Measurements from ENCODE around the gene GLB1L3.
"Not testable (repeated sequence)": the region's sequence is repeated elsewhere in the genome, so short reads cannot be mapped to it uniquely, and the experiment has no call there.

GRCh38 chr11:134281635-134282034 lies 5.5 kb downstream of the GLB1L3 start:
- TF ChIP-seq CTCF (IDR thresholded peaks at IDR 0.05; ENCODE audit: insufficient read depth, low read length, poor library complexity, severe bottlenecking); EZH2phosphoT487 (conservative IDR thresholded peaks at IDR 0.05; ENCODE audit: low read length): not testable (repeated sequence)
